ENCODE results near the gene FGFRL1.
A peak's percentile ranks its signal among the peaks of the same experiment; 100 is the strongest.
"Not testable (repeated sequence)": the region's sequence is repeated elsewhere in the genome, so short reads cannot be mapped to it uniquely, and the experiment has no call there.

The FGFRL1 gene

GRCh38 chr4:1041936-1042330 lies 30.5 kb downstream of the FGFRL1 start:
- no peak for DNase-seq

GRCh38 chr4:1042352-1043055 lies 31.1 kb downstream of the FGFRL1 start:
- no peak for DNase-seq

GRCh38 chr4:1043162-1043561 lies 31.7 kb downstream of the FGFRL1 start:
- DNase-seq = no peak

GRCh38 chr4:1043651-1044468 lies 32.4 kb downstream of the FGFRL1 start:
- DNase-seq = peak; percentile 31

- DNase-seq = no peak
Measured at GRCh38 chr4:1044469-1045192, 33.2 kb downstream of the FGFRL1 start.

GRCh38 chr4:1045193-1045594 lies 33.8 kb downstream of the FGFRL1 start:
- DNase-seq = no peak

- DNase-seq = no peak
Measured at GRCh38 chr4:1045595-1046201, 34.3 kb downstream of the FGFRL1 start.

GRCh38 chr4:1046581-1047011 lies 35.2 kb downstream of the FGFRL1 start:
- peak; percentile 66 for DNase-seq

- DNase-seq = no peak
Measured at GRCh38 chr4:1047106-1047975, 35.9 kb downstream of the FGFRL1 start.

GRCh38 chr4:1047976-1048772 lies 36.7 kb downstream of the FGFRL1 start:
- no peak for DNase-seq

GRCh38 chr4:1048773-1049590 lies 37.6 kb downstream of the FGFRL1 start:
- no peak for DNase-seq

GRCh38 chr4:1049591-1049905 lies 38.1 kb downstream of the FGFRL1 start:
- DNase-seq = no peak

GRCh38 chr4:1050486-1051213 lies 39.2 kb downstream of the FGFRL1 start:
- DNase-seq = no peak

GRCh38 chr4:1051472-1051871 lies 40.0 kb downstream of the FGFRL1 start:
- DNase-seq = no peak

- DNase-seq = no peak
Measured at GRCh38 chr4:1052231-1052671, 40.8 kb downstream of the FGFRL1 start.

GRCh38 chr4:1053080-1053661 lies 41.7 kb downstream of the FGFRL1 start:
- DNase-seq = no peak

- DNase-seq = not testable (repeated sequence)
Measured at GRCh38 chr4:1053891-1054290, 42.5 kb downstream of the FGFRL1 start.

- DNase-seq = not testable (repeated sequence)
Measured at GRCh38 chr4:1054696-1055242, 43.3 kb downstream of the FGFRL1 start.

GRCh38 chr4:1055243-1055701 lies 43.8 kb downstream of the FGFRL1 start:
- not testable (repeated sequence) for DNase-seq
